Kidney epithelial cell (primary cell): ENCODE measurements around the gene BBX. TPM values are rescaled to one million over a fixed set of nuclear protein-coding genes. Genes with fewer than 3 reads are reported as not detected.

Experiments used
- DNase-seq: peaks from one replicate; pipeline ENCODE4 v3.0.0-alpha.2; 2010; ENCODE audit warnings: low read depth
- H3K27me3 ChIP-seq: 2 replicates; pipeline ENCODE4 v1.6.0; 2011; ENCODE audit warnings: low read length; ENCODE audit not compliant: control insufficient read depth, insufficient read depth
- H3K36me3 ChIP-seq: 2 replicates; pipeline ENCODE4 v1.5.1; 2011; ENCODE audit warnings: low read length; ENCODE audit not compliant: control insufficient read depth, insufficient read depth
- H3K4me3 ChIP-seq: 2 replicates; pipeline ENCODE4 v1.5.1; 2011; ENCODE audit warnings: low read depth, mild to moderate bottlenecking, control low read depth, low read length
- CTCF ChIP-seq: IDR thresholded peaks from 2 replicates; pipeline ENCODE4 v1.5.1; 2011; ENCODE audit warnings: mild to moderate bottlenecking, moderate library complexity, low read length, control low read depth, inconsistent platforms; ENCODE audit not compliant: insufficient read depth, poor library complexity, severe bottlenecking
- total RNA-seq: library from RNA; depleted of rRNA; stranded (reverse); fragments of >200 nt; gene quantifications from 2 replicates; pipeline ENCODE4 v1.2.3, GENCODE V29; 2015

BBX gene
- total RNA-seq, 1 donor from 2014 or later, result 50.7 TPM

- Histone ChIP-seq H3K36me3 (no peaks in the 10 kb centered on the region), H3K27me3 (no peaks in the 10 kb centered on the region), H3K4me3 (no peak overlapping the region)
- no peak for DNase-seq
- no peak for TF ChIP-seq CTCF
Observed at GRCh38 chr3:107761391-107761790, 238.6 kb downstream of the BBX start.

- DNase-seq, result no peak
- no peaks in the 10 kb centered on the region for H3K27me3 ChIP-seq
- H3K36me3 ChIP-seq, result no peaks in the 10 kb centered on the region
- TF ChIP-seq CTCF, result no peak
- H3K4me3 ChIP-seq, result no peak overlapping the region
Observed at GRCh38 chr3:107765524-107765923, 242.8 kb downstream of the BBX start.

- Histone ChIP-seq H3K4me3 (no peak overlapping the region), H3K27me3 (no peaks in the 10 kb centered on the region), H3K36me3 (no peaks in the 10 kb centered on the region)
- no peak for TF ChIP-seq CTCF
- DNase-seq, result no peak
Observed at GRCh38 chr3:107767897-107768605, 245.3 kb downstream of the BBX start.

- Histone ChIP-seq H3K4me3 (no peak overlapping the region), H3K36me3 (no peaks in the 10 kb centered on the region), H3K27me3 (no peaks in the 10 kb centered on the region)
- DNase-seq, result no peak
- no peak for TF ChIP-seq CTCF
Observed at GRCh38 chr3:107769882-107770281, 247.1 kb downstream of the BBX start.

GRCh38 chr3:107772016-107772415 is 249.3 kb downstream of the BBX start:
- H3K4me3 ChIP-seq, result no peak overlapping the region
- TF ChIP-seq CTCF, result no peak
- H3K27me3 ChIP-seq, result no peaks in the 10 kb centered on the region
- DNase-seq, result peak; percentile 83
- H3K36me3 ChIP-seq, result no peaks in the 10 kb centered on the region

- no peak for TF ChIP-seq CTCF
- no peaks in the 10 kb centered on the region for H3K36me3 ChIP-seq
- DNase-seq, result no peak
- no peak overlapping the region for H3K4me3 ChIP-seq
- no peaks in the 10 kb centered on the region for H3K27me3 ChIP-seq
Observed at GRCh38 chr3:107775974-107776373, 253.2 kb downstream of the BBX start.
